Hematopoietic multipotent progenitor cell treated with erythropoietin and hydrocortisone succinate and interleukin-3 and kit ligand, for 8 days (in vitro differentiated cells): Measurements from ENCODE around the gene IMMP2L.

Experiments
- DNase-seq: peaks from one replicate; pipeline ENCODE4 v3.0.0-alpha.2; 2015

IMMP2L gene

GRCh38 chr7:111556977-111557376, 5.3 kb downstream of the IMMP2L start:
- no peak for DNase-seq

GRCh38 chr7:111554086-111554485, 8.2 kb downstream of the IMMP2L start:
- no peak for DNase-seq

- DNase-seq, result no peak
Observed at GRCh38 chr7:111541067-111541466, 21.2 kb downstream of the IMMP2L start.

- no peak for DNase-seq
Observed at GRCh38 chr7:111540199-111540815, 22.0 kb downstream of the IMMP2L start.

- DNase-seq, result no peak
Observed at GRCh38 chr7:111537134-111537533, 25.2 kb downstream of the IMMP2L start.

GRCh38 chr7:111535142-111535870, 27.0 kb downstream of the IMMP2L start:
- no peak for DNase-seq

GRCh38 chr7:111532625-111533024, 29.7 kb downstream of the IMMP2L start:
- no peak for DNase-seq

- peak; percentile 22 for DNase-seq
Observed at GRCh38 chr7:111531993-111532392, 30.3 kb downstream of the IMMP2L start.

- no peak for DNase-seq
Observed at GRCh38 chr7:111530356-111530668, 32.0 kb downstream of the IMMP2L start.

- no peak for DNase-seq
Observed at GRCh38 chr7:111529507-111530355, 32.6 kb downstream of the IMMP2L start.

GRCh38 chr7:111528331-111528730, 34.0 kb downstream of the IMMP2L start:
- no peak for DNase-seq

GRCh38 chr7:111527545-111527944, 34.7 kb downstream of the IMMP2L start:
- no peak for DNase-seq

- no peak for DNase-seq
Observed at GRCh38 chr7:111525100-111525499, 37.2 kb downstream of the IMMP2L start.

- DNase-seq, result no peak
Observed at GRCh38 chr7:111521660-111522059, 40.6 kb downstream of the IMMP2L start.

GRCh38 chr7:111518264-111518663, 44.0 kb downstream of the IMMP2L start:
- DNase-seq, result no peak

GRCh38 chr7:111517549-111517951, 44.7 kb downstream of the IMMP2L start:
- no peak for DNase-seq

GRCh38 chr7:111516612-111517011, 45.7 kb downstream of the IMMP2L start:
- DNase-seq, result no peak

- no peak for DNase-seq
Observed at GRCh38 chr7:111513566-111513965, 48.7 kb downstream of the IMMP2L start.

- DNase-seq, result no peak
Observed at GRCh38 chr7:111511845-111512244, 50.4 kb downstream of the IMMP2L start.

GRCh38 chr7:111510584-111511378, 51.5 kb downstream of the IMMP2L start:
- peak; percentile 8 for DNase-seq

GRCh38 chr7:111510062-111510461, 52.2 kb downstream of the IMMP2L start:
- DNase-seq, result no peak

- no peak for DNase-seq
Observed at GRCh38 chr7:111509288-111509687, 53.0 kb downstream of the IMMP2L start.

- no peak for DNase-seq
Observed at GRCh38 chr7:111508387-111508786, 53.9 kb downstream of the IMMP2L start.
